Mesenchymal stem cell (in vitro differentiated cells and primary cell): ENCODE results near the gene RPE.

Experiments
- DNase-seq: peaks from one replicate; pipeline ENCODE4 v3.0.0-alpha.2; 2013
- H2AFZ ChIP-seq: one replicate; pipeline ENCODE4 v1.6.1; 2013; ENCODE audit warnings: low read depth, mild to moderate bottlenecking, control low read depth, inconsistent platforms, low read length, moderate library complexity
- H2AK5ac ChIP-seq: 2 replicates; pipeline ENCODE4 v1.6.1; 2013; ENCODE audit warnings: low read length, moderate library complexity, mild to moderate bottlenecking, inconsistent platforms; ENCODE audit not compliant: severe bottlenecking
- H2BK120ac ChIP-seq: one replicate; pipeline ENCODE4 v1.6.1; 2013; ENCODE audit warnings: low read depth, mild to moderate bottlenecking, inconsistent platforms, low read length, moderate library complexity
- H2BK12ac ChIP-seq, 2 experiments: one replicate each; pipeline ENCODE4 v1.6.1; 2013; ENCODE audit warnings: inconsistent platforms in 2 of 2, low read length in 2 of 2, mild to moderate bottlenecking in 2 of 2, moderate library complexity in 2 of 2, control low read depth in 1 of 2
- H2BK15ac ChIP-seq: one replicate; pipeline ENCODE4 v1.6.1; 2013; ENCODE audit warnings: mild to moderate bottlenecking, low read depth, inconsistent platforms; ENCODE audit not compliant: poor library complexity, severe bottlenecking
- H2BK5ac ChIP-seq: 2 replicates; pipeline ENCODE4 v1.6.1; 2013; ENCODE audit warnings: low read depth, mild to moderate bottlenecking, low read length, control low read depth, inconsistent platforms; ENCODE audit not compliant: poor library complexity, severe bottlenecking
- H3K14ac ChIP-seq, 2 experiments: one replicate each; pipeline ENCODE4 v1.6.1; 2013; ENCODE audit warnings: inconsistent platforms in 2 of 2, low read length in 2 of 2, control low read depth in 1 of 2, mild to moderate bottlenecking in 1 of 2, moderate library complexity in 1 of 2
- H3K18ac ChIP-seq, 2 experiments: one replicate each; pipeline ENCODE4 v1.6.1; 2013; ENCODE audit warnings: inconsistent platforms in 2 of 2, low read length in 2 of 2, control low read depth in 1 of 2, low read depth in 1 of 2, mild to moderate bottlenecking in 1 of 2
- H3K23ac ChIP-seq, 2 experiments: one replicate each; pipeline ENCODE4 v1.6.1; 2013; ENCODE audit warnings: inconsistent platforms in 2 of 2, low read length in 2 of 2, mild to moderate bottlenecking in 2 of 2, moderate library complexity in 2 of 2, control low read depth in 1 of 2
- H3K27ac ChIP-seq: 2 replicates; pipeline ENCODE4 v1.5.1; 2013; ENCODE audit warnings: mild to moderate bottlenecking, moderate library complexity, low read length, control low read depth, inconsistent platforms; ENCODE audit not compliant: poor library complexity, severe bottlenecking
- H3K27me3 ChIP-seq, 2 experiments: 2 replicates each; pipeline versions ENCODE4 v1.6.1 to v1.7.0; 2013; ENCODE audit warnings: low read length in 2 of 2, mild to moderate bottlenecking in 2 of 2, moderate library complexity in 2 of 2, control low read depth in 1 of 2, inconsistent platforms in 1 of 2; ENCODE audit not compliant: control insufficient read depth in 1 of 2, insufficient read depth in 1 of 2
- H3K36me3 ChIP-seq, 2 experiments: 2 replicates each; pipeline versions ENCODE4 v1.6.1 to v1.7.0; 2013; ENCODE audit warnings: low read length in 2 of 2, control low read depth in 1 of 2, inconsistent platforms in 1 of 2, low read depth in 1 of 2, mild to moderate bottlenecking in 1 of 2; ENCODE audit not compliant: insufficient read depth in 2 of 2, control insufficient read depth in 1 of 2
- H3K4ac ChIP-seq, 2 experiments: one replicate each; pipeline ENCODE4 v1.6.1; 2013; ENCODE audit warnings: inconsistent platforms in 2 of 2, low read length in 2 of 2, mild to moderate bottlenecking in 2 of 2, moderate library complexity in 2 of 2, control low read depth in 1 of 2, low read depth in 1 of 2
- H3K4me1 ChIP-seq: 2 replicates; pipeline ENCODE4 v1.6.1; 2013; ENCODE audit warnings: low read depth, low read length, control low read depth; ENCODE audit not compliant: control insufficient read depth, insufficient read depth
- H3K4me2 ChIP-seq: 2 replicates; pipeline ENCODE4 v1.6.1; 2013; ENCODE audit warnings: low read length, mild to moderate bottlenecking, inconsistent platforms; ENCODE audit not compliant: poor library complexity, severe bottlenecking
- H3K4me3 ChIP-seq, 2 experiments: 2 replicates each; pipeline versions ENCODE4 v1.5.1 to v1.7.0; 2013; ENCODE audit warnings: low read length in 2 of 2, mild to moderate bottlenecking in 2 of 2, control low read depth in 1 of 2, low read depth in 1 of 2; ENCODE audit not compliant: insufficient read depth in 1 of 2
- H3K79me1 ChIP-seq: replicated peaks from 2 replicates; pipeline ENCODE4 v1.6.1; 2013; ENCODE audit warnings: mild to moderate bottlenecking, control low read depth, low read length, inconsistent platforms; ENCODE audit not compliant: poor library complexity, severe bottlenecking
- H3K9ac ChIP-seq: 2 replicates; pipeline ENCODE4 v1.7.0; 2013; ENCODE audit warnings: mild to moderate bottlenecking, low read length, moderate library complexity
- H3K9me3 ChIP-seq: 2 replicates; pipeline ENCODE4 v1.7.0; 2013; ENCODE audit warnings: mild to moderate bottlenecking, low read length; ENCODE audit not compliant: control insufficient read depth
- H4K8ac ChIP-seq: one replicate; pipeline ENCODE4 v1.6.1; 2013; ENCODE audit warnings: inconsistent platforms, mild to moderate bottlenecking, low read length, moderate library complexity
- H4K91ac ChIP-seq: one replicate; pipeline ENCODE4 v1.6.1; 2013; ENCODE audit warnings: mild to moderate bottlenecking, low read length, inconsistent platforms
- whole genome bisulfite sequencing: methylation state at CpG from one replicate; pipeline ENCODE4 v1.1.7; 2013; ENCODE audit warnings: mixed read lengths; 5-methylcytosine and 5-hydroxymethylcytosine counted together

Gene RPE

DNA sequence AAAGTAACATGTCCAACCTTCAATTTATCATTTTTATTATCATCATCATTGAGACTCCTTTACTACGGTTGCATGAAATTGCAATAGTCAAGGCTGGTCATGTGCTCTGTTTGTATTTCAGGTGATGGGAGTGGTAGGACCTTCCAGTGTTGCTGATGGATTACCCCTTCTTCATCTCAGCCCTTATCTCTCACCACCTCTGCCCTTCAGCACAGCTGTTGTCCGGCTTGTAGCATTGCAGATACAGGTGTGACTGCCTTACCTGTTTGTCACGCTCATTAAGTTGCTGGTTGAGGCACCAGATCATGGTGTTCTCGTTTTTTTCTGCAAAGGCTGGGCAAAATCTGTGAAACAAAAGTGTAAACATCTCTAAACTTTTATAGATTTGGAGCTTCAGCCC is 31.7 kb upstream of the RPE start:
- no peaks in the 10 kb centered on the region for H3K9me3 ChIP-seq
- H3K4me1 ChIP-seq: no peaks in the 10 kb centered on the region
- H3K4ac ChIP-seq: no peak overlapping the region
- H3K27me3 ChIP-seq: no peaks in the 10 kb centered on the region
- no peak overlapping the region for H3K9ac ChIP-seq
- H3K23ac ChIP-seq: no peak overlapping the region
- no peak overlapping the region for H3K18ac ChIP-seq
- H3K4me3 ChIP-seq: no peak overlapping the region
- no peak overlapping the region for H2BK12ac ChIP-seq
- no peaks in the 10 kb centered on the region for H3K79me1 ChIP-seq
- no peak overlapping the region for H2AFZ ChIP-seq
- no peak overlapping the region for H3K27ac ChIP-seq
- no peak overlapping the region for H2BK5ac ChIP-seq
- DNase-seq: no peak
- no peak overlapping the region for H4K91ac ChIP-seq
- no peak overlapping the region for H4K8ac ChIP-seq
- no peaks in the 10 kb centered on the region for H3K36me3 ChIP-seq
- no peak overlapping the region for H3K4me2 ChIP-seq
- no peak overlapping the region for H2AK5ac ChIP-seq
- no peak overlapping the region for H2BK120ac ChIP-seq
- H3K14ac ChIP-seq: no peak overlapping the region
- WGBS: 59% methylated on average over 3 of the region's 4 CpGs
- H2BK15ac ChIP-seq: no peak overlapping the region

DNA sequence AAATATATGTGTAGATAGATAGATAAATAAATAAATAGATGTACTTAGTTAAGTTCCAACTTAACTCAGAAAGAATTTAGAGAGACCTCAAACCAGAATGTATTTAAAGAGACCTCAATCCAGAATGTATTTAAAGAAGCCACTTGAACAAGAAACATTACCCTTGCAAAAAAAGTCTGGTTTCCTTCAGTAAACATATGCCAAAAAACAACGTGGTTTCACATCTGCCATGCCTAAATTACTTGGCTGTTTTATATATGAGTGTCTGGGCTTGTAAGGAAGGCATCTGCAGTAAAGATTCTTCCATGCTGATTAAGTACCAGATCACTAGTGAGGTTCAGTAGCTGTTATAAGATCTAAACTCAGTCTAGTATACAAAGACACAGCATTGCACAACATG is 29.1 kb upstream of the RPE start:
- Histone ChIP-seq H3K4me2 (no peak overlapping the region), H2AK5ac (no peak overlapping the region), H3K23ac (no peak overlapping the region), H3K18ac (no peak overlapping the region), H2BK5ac (no peak overlapping the region), H3K27ac (no peak overlapping the region), H3K9ac (no peak overlapping the region), H3K27me3 (no peaks in the 10 kb centered on the region), H2BK15ac (no peak overlapping the region), H3K9me3 (no peaks in the 10 kb centered on the region), H4K8ac (no peak overlapping the region), H2BK12ac (no peak overlapping the region), H3K14ac (no peak overlapping the region), H3K36me3 (no peaks in the 10 kb centered on the region), H4K91ac (no peak overlapping the region), H2AFZ (no peak overlapping the region), H2BK120ac (no peak overlapping the region), H3K4me3 (no peak overlapping the region), H3K4me1 (peaks cover 3% of the 10 kb centered on the region), H3K79me1 (no peaks in the 10 kb centered on the region), H3K4ac (no peak overlapping the region)
- DNase-seq: peak; percentile 14
- 0% methylated on average over 1 of the region's 1 CpG for WGBS

DNA sequence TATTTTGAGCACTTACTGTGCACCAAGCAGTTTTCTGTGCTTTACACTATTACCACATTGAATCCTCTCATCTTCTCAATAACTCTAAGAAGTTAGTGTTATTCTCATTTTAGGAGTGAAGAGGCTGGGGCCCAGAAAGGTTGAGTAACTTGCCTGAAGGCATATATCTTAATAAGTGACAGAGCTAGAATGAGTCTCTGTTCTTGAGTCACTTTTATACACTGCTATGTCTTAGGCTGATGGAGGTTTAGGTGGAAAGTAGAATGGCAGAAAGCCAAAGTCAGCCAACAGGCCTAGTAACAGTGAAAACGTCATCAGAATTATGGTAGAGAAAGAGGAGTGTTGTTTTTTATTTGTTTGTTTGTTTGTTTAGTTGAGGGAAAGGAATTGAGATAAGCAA is 27.9 kb upstream of the RPE start:
- Histone ChIP-seq H3K9ac (no peak overlapping the region), H2BK12ac (no peak overlapping the region), H3K4ac (no peak overlapping the region), H3K79me1 (no peaks in the 10 kb centered on the region), H2AFZ (no peak overlapping the region), H2BK120ac (no peak overlapping the region), H3K14ac (no peak overlapping the region), H2BK15ac (no peak overlapping the region), H4K8ac (no peak overlapping the region), H3K27ac (no peak overlapping the region), H3K4me2 (no peak overlapping the region), H3K18ac (no peak overlapping the region), H2BK5ac (no peak overlapping the region), H2AK5ac (no peak overlapping the region), H4K91ac (no peak overlapping the region), H3K36me3 (no peaks in the 10 kb centered on the region), H3K9me3 (no peaks in the 10 kb centered on the region), H3K27me3 (no peaks in the 10 kb centered on the region), H3K23ac (no peak overlapping the region), H3K4me3 (no peak overlapping the region), H3K4me1 (peaks cover 3% of the 10 kb centered on the region)
- WGBS: 42% methylated on average over 1 of the region's 1 CpG
- DNase-seq: no peak

DNA sequence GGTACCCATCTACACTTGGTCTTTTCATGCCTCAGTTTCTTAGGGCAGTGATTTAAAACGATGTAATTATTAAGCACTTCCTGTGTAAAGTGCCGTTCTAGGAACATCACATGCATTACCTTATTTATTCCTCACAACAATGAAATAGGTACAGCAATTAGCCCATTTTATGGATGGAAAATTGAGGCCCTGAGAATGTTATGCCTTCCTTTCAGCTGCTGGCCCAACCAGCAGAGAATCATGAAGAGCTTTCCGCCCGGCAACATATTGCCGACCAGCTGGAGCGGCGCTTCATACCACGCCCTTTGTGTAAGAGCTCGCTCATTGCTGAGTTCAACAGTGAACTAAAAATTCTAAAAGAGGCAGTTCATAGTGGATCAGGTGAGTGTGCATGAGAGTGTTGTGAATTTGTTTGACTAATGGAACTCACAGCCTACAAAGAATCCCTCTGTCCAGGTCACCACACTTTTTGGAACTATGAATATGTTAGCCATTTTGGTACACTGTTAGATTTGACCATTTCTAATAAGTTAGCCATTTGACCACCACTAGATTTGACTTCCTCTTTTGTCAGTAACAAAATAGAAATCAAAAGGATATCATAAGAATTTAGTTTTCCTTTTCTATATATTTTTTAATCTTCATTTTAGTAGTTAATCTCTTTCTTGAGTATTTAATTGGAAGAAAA is 25.6 kb upstream of the RPE start:
- no peak overlapping the region for H3K4me3 ChIP-seq
- no peaks in the 10 kb centered on the region for H3K27me3 ChIP-seq
- peaks cover 3% of the 10 kb centered on the region for H3K4me1 ChIP-seq
- no peak overlapping the region for H3K23ac ChIP-seq
- H3K9ac ChIP-seq: no peak overlapping the region
- no peak for DNase-seq
- H3K27ac ChIP-seq: no peak overlapping the region
- no peaks in the 10 kb centered on the region for H3K9me3 ChIP-seq
- H2BK12ac ChIP-seq: no peak overlapping the region
- no peaks in the 10 kb centered on the region for H3K36me3 ChIP-seq
- no peak overlapping the region for H2AFZ ChIP-seq
- no peak overlapping the region for H3K4me2 ChIP-seq
- no peak overlapping the region for H4K8ac ChIP-seq
- H4K91ac ChIP-seq: no peak overlapping the region
- H2BK15ac ChIP-seq: no peak overlapping the region
- WGBS: 89% methylated on average over 9 of the region's 9 CpGs
- H3K79me1 ChIP-seq: no peaks in the 10 kb centered on the region
- H2BK120ac ChIP-seq: no peak overlapping the region
- H2AK5ac ChIP-seq: peak overlapping the region; percentile 70
- H2BK5ac ChIP-seq: no peak overlapping the region
- H3K4ac ChIP-seq: no peak overlapping the region
- H3K14ac ChIP-seq: no peak overlapping the region
- no peak overlapping the region for H3K18ac ChIP-seq
